K562 (cell line): ENCODE data around the gene RWDD3. TPM values are rescaled to one million over a fixed set of nuclear protein-coding genes. Genes with fewer than 3 reads are reported as not detected.

ENCODE experiments used
- ATAC-seq: fragments of 200-7000 bp; cut with Tn5 transposase; 3 replicates; pipeline ENCODE4 v1.9.1; 2020; ENCODE audit warnings: moderate library complexity
- BruUV-seq: library from RNA; stranded (reverse); fragments of 400-500 nt; replicated peaks from 2 replicates; lab custom pipeline; 2021; lab: Mats Ljungman, UMichigan
- CTCF ChIA-PET: fragments of 300-600 bp; formaldehyde crosslinking; extraction: SDS; loops from one replicate; lab custom pipeline; 2021; ENCODE audit warnings: low intra/inter-chr PET ratio; lab: Yijun Ruan, JAX
- POLR2A ChIA-PET: fragments of 300-600, 350-650 bp; sonication (Branson Sonifier 250); formaldehyde crosslinking; extraction: SDS; loops from one replicate; lab custom pipeline; 2021; ENCODE audit warnings: antibody characterized with exemption, inconsistent platforms; lab: Yijun Ruan, JAX
- DNase-seq, 4 experiments: peaks; one replicate each; pipeline versions ENCODE4 v3.0.0 to v3.0.0-alpha.2; 2011 to 2018; ENCODE audit warnings: low spot score in 3 of 4, mixed read lengths in 3 of 4; ENCODE audit errors: extremely low read depth in 1 of 4
- FAIRE-seq: peaks from 2 replicates; lab custom pipeline; 2011; peaks lifted over from hg19 to GRCh38; lab: Jason Lieb, UNC
- H2AFZ ChIP-seq: 2 replicates; pipeline ENCODE4 v1.6.0; 2011; ENCODE audit warnings: low read depth, low read length, control low read depth, inconsistent platforms
- H3K27ac ChIP-seq: fragments of 200-600 bp; 3 replicates; pipeline ENCODE4 v1.8.0; 2011; ENCODE audit warnings: low read depth, mild to moderate bottlenecking, control low read depth, inconsistent platforms, low read length, moderate library complexity, mixed read lengths; ENCODE audit errors: extremely low read depth
- H3K27me3 ChIP-seq, 2 experiments: fragments of 300-600 bp in 1 of 2; 2 replicates in 1 of 2; 3 replicates in 1 of 2; pipeline versions ENCODE4 v1.6.0 to v1.8.0; 2011; ENCODE audit warnings: inconsistent platforms in 2 of 2, low read length in 2 of 2, mild to moderate bottlenecking in 1 of 2, mixed read lengths in 1 of 2, moderate library complexity in 1 of 2; ENCODE audit not compliant: control insufficient read depth in 2 of 2, insufficient read depth in 2 of 2
- H3K36me3 ChIP-seq: fragments of 300-600 bp; 3 replicates; pipeline ENCODE4 v1.8.0; 2011; ENCODE audit warnings: mild to moderate bottlenecking, low read length, inconsistent platforms; ENCODE audit not compliant: control insufficient read depth, insufficient read depth
- H3K4me1 ChIP-seq, 2 experiments: fragments of 200-600 bp in 1 of 2; replicated peaks in 1 of 2; 2 replicates in 1 of 2; 3 replicates in 1 of 2; pipeline versions ENCODE4 v1.5.1 to v1.8.0; 2011; ENCODE audit warnings: inconsistent platforms in 2 of 2, low read length in 2 of 2, mild to moderate bottlenecking in 1 of 2, mixed read lengths in 1 of 2, moderate library complexity in 1 of 2; ENCODE audit not compliant: control insufficient read depth in 2 of 2, insufficient read depth in 2 of 2
- H3K4me2 ChIP-seq: 2 replicates; pipeline ENCODE4 v1.6.1; 2011; ENCODE audit warnings: low read length, control low read depth, inconsistent platforms, mixed read lengths; ENCODE audit not compliant: insufficient read depth
- H3K4me3 ChIP-seq: fragments of 200-600 bp; sonication (generic), shearing (Covaris generic); 2 replicates; pipeline ENCODE4 v1.5.1; 2016; ENCODE audit warnings: control low read depth, inconsistent platforms
- H3K79me2 ChIP-seq: fragments of 200-600 bp; 3 replicates; pipeline ENCODE4 v1.8.0; 2011; ENCODE audit warnings: low read length, inconsistent platforms; ENCODE audit not compliant: control insufficient read depth, insufficient read depth
- H3K9ac ChIP-seq, 2 experiments: 2 replicates each; pipeline versions ENCODE4 v1.6.0 to v1.6.1; 2011; ENCODE audit warnings: low read depth in 2 of 2, low read length in 2 of 2, control low read depth in 1 of 2, inconsistent platforms in 1 of 2, mild to moderate bottlenecking in 1 of 2, mixed read lengths in 1 of 2; ENCODE audit not compliant: insufficient read depth in 1 of 2
- H3K9me1 ChIP-seq: one replicate; pipeline ENCODE4 v1.6.0; 2011; ENCODE audit warnings: inconsistent platforms, mild to moderate bottlenecking, low read length, moderate library complexity; ENCODE audit not compliant: control insufficient read depth, insufficient read depth
- H3K9me3 ChIP-seq: replicated peaks from 2 replicates; pipeline ENCODE4 v1.5.1; 2011; ENCODE audit warnings: low read depth, low read length, inconsistent platforms; ENCODE audit not compliant: control insufficient read depth, insufficient read depth
- H4K20me1 ChIP-seq: replicated peaks from 2 replicates; pipeline ENCODE4 v1.6.1; 2011; ENCODE audit warnings: low read length, inconsistent platforms, mixed read lengths; ENCODE audit not compliant: control insufficient read depth, insufficient read depth
- RBM25 ChIP-seq: fragments of 200-400 bp; formaldehyde crosslinking; IDR thresholded peaks from 2 replicates; pipeline ENCODE4 v1.6.1; 2018; ENCODE audit warnings: low read length, low read depth, moderate library complexity; ENCODE audit not compliant: severe bottlenecking
- TCF7 ChIP-seq: sonication (generic); IDR thresholded peaks from 2 replicates; pipeline ENCODE4 v1.6.1; 2016; ENCODE audit warnings: antibody characterized with exemption, borderline replicate concordance
- WGBS: fragments of 100-300 bp; shearing (Covaris generic); methylation state at CpG from one replicate; pipeline ENCODE4 v1.1.6; 2016; ENCODE audit warnings: low coverage, mixed read lengths; ENCODE audit not compliant: insufficient coverage; ENCODE audit errors: missing lambda C conversion rate; 5-methylcytosine and 5-hydroxymethylcytosine counted together
- in situ Hi-C: fragments of 300-500 bp; cut with MboI; formaldehyde crosslinking; loops from 4 replicates; pipeline ENCODE4 v1.15.0; 2018; ENCODE audit warnings: inconsistent platforms, mixed read lengths
- intact Hi-C: fragments of 100-400 bp; cut with micrococcal nuclease; formaldehyde crosslinking; loops from 2 replicates; pipeline ENCODE4 v1.14.2; 2022
- polyA plus RNA-seq, 8 experiments: library from polyadenylated mRNA; depleted of rRNA in 4 of 8; stranded (reverse) in 5 of 8; unstranded in 3 of 8; fragments of >200 nt; fragmentation: Nextera tagmentation in 2 of 8; fragmentation: Illumina TruSeq in 1 of 8; extraction: Ambion mirVana in 2 of 8; extraction: Trizol in 1 of 8; gene quantifications; 2 replicates each; pipeline versions ENCODE4 v1.2.1 to v1.2.3, GENCODE V29; 2011 to 2014; ENCODE audit warnings: inconsistent platforms in 1 of 8, missing spikeins in 1 of 8
- total RNA-seq, 7 experiments: library from RNA; depleted of rRNA in 6 of 7; stranded (reverse); fragments of >200 nt in 6 of 7; fragmentation: Illumina TruSeq in 2 of 7; extraction: Trizol in 2 of 7; gene quantifications; 2 replicates each; pipeline versions ENCODE4 v1.2.1 to v1.2.3, GENCODE V29; 2011 to 2021; ENCODE audit warnings: low replicate concordance in 1 of 7
- TF ChIP-seq, protein P1 (sequence below): sonication (generic); formaldehyde crosslinking; IDR thresholded peaks from 2 replicates; pipeline ENCODE4 v1.8.0; 2022; ENCODE audit warnings: mild to moderate bottlenecking, missing genetic modification reagents
- TF ChIP-seq, protein P2 (sequence below), 2 experiments: fragments of 450-650 bp; formaldehyde crosslinking in 1 of 2; IDR thresholded peaks; 2 replicates each; pipeline versions ENCODE4 v1.4.0 to v1.6.1; 2014 to 2020; ENCODE audit warnings: mild to moderate bottlenecking in 2 of 2, borderline replicate concordance in 1 of 2, low read depth in 1 of 2

RWDD3 gene
- total and polyA plus RNA-seq, 9 of the 15 experiments (the other 6 are each of a cell fraction or from before 2014, with no cell fraction given): 21.6 to 65.0 (median 34.9) TPM

DNA sequence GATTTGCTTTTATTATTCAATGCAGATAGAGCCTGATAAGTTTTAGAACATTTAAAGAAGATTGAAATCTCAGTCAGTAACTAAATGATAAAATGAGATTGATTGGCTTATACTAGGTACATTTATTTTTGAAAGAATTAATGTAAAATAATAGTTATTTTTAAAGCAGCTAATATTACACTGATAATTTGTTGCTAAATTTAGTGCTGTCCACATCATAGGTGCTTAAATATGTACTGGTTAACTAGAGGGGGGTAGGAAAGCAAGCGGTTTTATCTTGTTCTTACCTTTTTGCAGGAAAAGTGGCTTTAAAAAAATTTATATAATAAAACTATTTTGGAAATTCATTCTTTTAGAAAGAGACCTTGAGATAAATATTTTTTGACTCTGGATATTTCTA lies 40.4 kb upstream of the RWDD3 start:
- no peaks in the 10 kb centered on the region for H3K79me2 ChIP-seq
- WGBS: 100% methylated on average over 1 of the region's 1 CpG
- no peak overlapping the region for H2AFZ ChIP-seq
- H4K20me1 ChIP-seq: no peaks in the 10 kb centered on the region
- TF ChIP-seq TCF7 (no peak), RBM25 (no peak)
- TF ChIP-seq, protein P1, sequence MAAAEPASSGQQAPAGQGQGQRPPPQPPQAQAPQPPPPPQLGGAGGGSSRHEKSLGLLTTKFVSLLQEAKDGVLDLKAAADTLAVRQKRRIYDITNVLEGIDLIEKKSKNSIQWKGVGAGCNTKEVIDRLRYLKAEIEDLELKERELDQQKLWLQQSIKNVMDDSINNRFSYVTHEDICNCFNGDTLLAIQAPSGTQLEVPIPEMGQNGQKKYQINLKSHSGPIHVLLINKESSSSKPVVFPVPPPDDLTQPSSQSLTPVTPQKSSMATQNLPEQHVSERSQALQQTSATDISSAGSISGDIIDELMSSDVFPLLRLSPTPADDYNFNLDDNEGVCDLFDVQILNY (CRISPR knock-in tag): no peak
- TF ChIP-seq, protein P2, sequence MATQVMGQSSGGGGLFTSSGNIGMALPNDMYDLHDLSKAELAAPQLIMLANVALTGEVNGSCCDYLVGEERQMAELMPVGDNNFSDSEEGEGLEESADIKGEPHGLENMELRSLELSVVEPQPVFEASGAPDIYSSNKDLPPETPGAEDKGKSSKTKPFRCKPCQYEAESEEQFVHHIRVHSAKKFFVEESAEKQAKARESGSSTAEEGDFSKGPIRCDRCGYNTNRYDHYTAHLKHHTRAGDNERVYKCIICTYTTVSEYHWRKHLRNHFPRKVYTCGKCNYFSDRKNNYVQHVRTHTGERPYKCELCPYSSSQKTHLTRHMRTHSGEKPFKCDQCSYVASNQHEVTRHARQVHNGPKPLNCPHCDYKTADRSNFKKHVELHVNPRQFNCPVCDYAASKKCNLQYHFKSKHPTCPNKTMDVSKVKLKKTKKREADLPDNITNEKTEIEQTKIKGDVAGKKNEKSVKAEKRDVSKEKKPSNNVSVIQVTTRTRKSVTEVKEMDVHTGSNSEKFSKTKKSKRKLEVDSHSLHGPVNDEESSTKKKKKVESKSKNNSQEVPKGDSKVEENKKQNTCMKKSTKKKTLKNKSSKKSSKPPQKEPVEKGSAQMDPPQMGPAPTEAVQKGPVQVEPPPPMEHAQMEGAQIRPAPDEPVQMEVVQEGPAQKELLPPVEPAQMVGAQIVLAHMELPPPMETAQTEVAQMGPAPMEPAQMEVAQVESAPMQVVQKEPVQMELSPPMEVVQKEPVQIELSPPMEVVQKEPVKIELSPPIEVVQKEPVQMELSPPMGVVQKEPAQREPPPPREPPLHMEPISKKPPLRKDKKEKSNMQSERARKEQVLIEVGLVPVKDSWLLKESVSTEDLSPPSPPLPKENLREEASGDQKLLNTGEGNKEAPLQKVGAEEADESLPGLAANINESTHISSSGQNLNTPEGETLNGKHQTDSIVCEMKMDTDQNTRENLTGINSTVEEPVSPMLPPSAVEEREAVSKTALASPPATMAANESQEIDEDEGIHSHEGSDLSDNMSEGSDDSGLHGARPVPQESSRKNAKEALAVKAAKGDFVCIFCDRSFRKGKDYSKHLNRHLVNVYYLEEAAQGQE (IDR thresholded peaks at IDR 0.05; ENCODE audit: borderline replicate concordance): peak; percentile 6; the same call in 1 of the 2 replicates
- TF ChIP-seq, protein P2 (CRISPR knock-in tag; IDR thresholded peaks at IDR 0.05; ENCODE audit: low read depth): no peak
- no peaks in the 10 kb centered on the region for H3K9me1 ChIP-seq
- H3K27me3 ChIP-seq: no peaks in the 10 kb centered on the region
- H3K4me2 ChIP-seq: no peak overlapping the region
- POLR2A ChIA-PET: no interaction called here
- BruUV-seq: no TSS peak
- CTCF ChIA-PET: no interaction called here
- H3K36me3 ChIP-seq: peaks cover 4% of the 10 kb centered on the region; the same call in 2 of the 3 replicates
- no peak overlapping the region for H3K4me3 ChIP-seq
- in situ Hi-C loops: no loop called here
- no peaks in the 10 kb centered on the region for H3K9me3 ChIP-seq
- H3K4me1 ChIP-seq: peaks cover 0 to 2% of the 10 kb centered on the region in 2 experiments; a peak in 1 of 5 replicates
- intact Hi-C loops: no loop called here
- ATAC-seq (no peak), DNase-seq (no peak), FAIRE-seq (no peak)
- no peak overlapping the region for H3K27ac ChIP-seq
- H3K9ac ChIP-seq: no peak overlapping the region
